Left forelimb (tissue), 1 donor: ENCODE measurements around the gene THUMPD2.
"Not testable (repeated sequence)": the region's sequence is repeated elsewhere in the genome, so short reads cannot be mapped to it uniquely, and the experiment has no call there.

Source experiments
- DNase-seq: peaks from one replicate; pipeline ENCODE4 v3.0.0-alpha.2; 2018; ENCODE audit warnings: low spot score

THUMPD2 gene

GRCh38 chr2:39757156-39757555 lies 21.9 kb downstream of the THUMPD2 start:
- no peak for DNase-seq

GRCh38 chr2:39755466-39755865 lies 23.6 kb downstream of the THUMPD2 start:
- no peak for DNase-seq

- DNase-seq: no peak
These were observed 35.7 kb downstream of the THUMPD2 start for GRCh38 chr2:39743269-39743776.

GRCh38 chr2:39741871-39742270 lies 37.2 kb downstream of the THUMPD2 start:
- DNase-seq: no peak

- DNase-seq: no peak
These were observed 39.7 kb downstream of the THUMPD2 start for GRCh38 chr2:39739386-39739785.

- no peak for DNase-seq
These were observed 40.1 kb downstream of the THUMPD2 start for GRCh38 chr2:39738936-39739335.

GRCh38 chr2:39737661-39738060 lies 41.4 kb downstream of the THUMPD2 start:
- no peak for DNase-seq

GRCh38 chr2:39736640-39737039 lies 42.4 kb downstream of the THUMPD2 start:
- DNase-seq: no peak

- no peak for DNase-seq
These were observed 43.4 kb downstream of the THUMPD2 start for GRCh38 chr2:39735648-39736047.

- DNase-seq: no peak
These were observed 44.6 kb downstream of the THUMPD2 start for GRCh38 chr2:39734445-39734844.

GRCh38 chr2:39733070-39733674 lies 45.9 kb downstream of the THUMPD2 start:
- no peak for DNase-seq

GRCh38 chr2:39732482-39732881 lies 46.6 kb downstream of the THUMPD2 start:
- no peak for DNase-seq

GRCh38 chr2:39731546-39731945 lies 47.5 kb downstream of the THUMPD2 start:
- no peak for DNase-seq

GRCh38 chr2:39730685-39731302 lies 48.3 kb downstream of the THUMPD2 start:
- DNase-seq: no peak

- DNase-seq: no peak
These were observed 48.8 kb downstream of the THUMPD2 start for GRCh38 chr2:39730276-39730675.

- DNase-seq: no peak
These were observed 50.1 kb downstream of the THUMPD2 start for GRCh38 chr2:39728941-39729351.

GRCh38 chr2:39728085-39728484 lies 51.0 kb downstream of the THUMPD2 start:
- DNase-seq: not testable (repeated sequence)

GRCh38 chr2:39725401-39725800 lies 53.7 kb downstream of the THUMPD2 start:
- no peak for DNase-seq

- no peak for DNase-seq
These were observed 54.3 kb downstream of the THUMPD2 start for GRCh38 chr2:39724828-39725144.

- no peak for DNase-seq
These were observed 54.9 kb downstream of the THUMPD2 start for GRCh38 chr2:39723946-39724827.

GRCh38 chr2:39723497-39723896 lies 55.6 kb downstream of the THUMPD2 start:
- no peak for DNase-seq

GRCh38 chr2:39720970-39721369 lies 58.1 kb downstream of the THUMPD2 start:
- DNase-seq: no peak

- DNase-seq: no peak
These were observed 59.7 kb downstream of the THUMPD2 start for GRCh38 chr2:39719317-39719716.
